HepG2 (cell line): ENCODE data around the gene F13B. TPM values are rescaled to one million over a fixed set of nuclear protein-coding genes. Genes with fewer than 3 reads are reported as not detected.

Experiments
- ATAC-seq: fragments of 200-7000 bp; cut with Tn5 transposase; 3 replicates; pipeline ENCODE4 v1.9.1; 2020; ENCODE audit warnings: mild to moderate bottlenecking, moderate library complexity
- BruUV-seq: library from RNA; stranded (reverse); fragments of 400-500 nt; replicated peaks from 2 replicates; lab custom pipeline; 2021; lab: Mats Ljungman, UMichigan
- CTCF ChIA-PET: fragments of 300-600 bp; formaldehyde crosslinking; extraction: SDS; loops from one replicate; lab custom pipeline; 2021; ENCODE audit warnings: low total read pairs, inconsistent platforms, low intra/inter-chr PET ratio; lab: Yijun Ruan, JAX
- POLR2A ChIA-PET: fragments of 350-600 bp; sonication (Branson Sonifier 250); formaldehyde crosslinking; loops from one replicate; lab custom pipeline; 2020; ENCODE audit warnings: antibody characterized with exemption, inconsistent platforms; lab: Yijun Ruan, JAX
- DNase-seq: peaks from one replicate; pipeline ENCODE4 v3.0.0-alpha.2; 2015; ENCODE audit warnings: low spot score
- FAIRE-seq: peaks from 3 replicates; lab custom pipeline; 2011; peaks lifted over from hg19 to GRCh38; lab: Jason Lieb, UNC
- H2AFZ ChIP-seq: one replicate; pipeline ENCODE4 v1.6.1; 2011; ENCODE audit warnings: low read length, inconsistent platforms
- H3K27ac ChIP-seq: fragments of 300-600 bp; 3 replicates; pipeline ENCODE4 v1.8.0; 2011; ENCODE audit warnings: mixed run types, mild to moderate bottlenecking, mixed read lengths, low read length, inconsistent platforms; ENCODE audit not compliant: insufficient read depth; ENCODE audit errors: extremely low read length
- H3K27me3 ChIP-seq, 2 experiments: fragments of 200-600 bp in 1 of 2; 2 replicates in 1 of 2; 3 replicates in 1 of 2; pipeline versions ENCODE4 v1.6.0 to v1.8.0; 2011; ENCODE audit warnings: low read length in 2 of 2, mild to moderate bottlenecking in 2 of 2, moderate library complexity in 2 of 2, inconsistent platforms in 1 of 2; ENCODE audit not compliant: insufficient read depth in 2 of 2, control insufficient read depth in 1 of 2
- H3K36me3 ChIP-seq, 2 experiments: fragments of 200-600 bp in 1 of 2; replicated peaks in 1 of 2; 2 replicates in 1 of 2; 3 replicates in 1 of 2; pipeline versions ENCODE4 v1.5.1 to v1.8.0; 2011; ENCODE audit warnings: low read length in 2 of 2, inconsistent platforms in 1 of 2; ENCODE audit not compliant: insufficient read depth in 2 of 2, control insufficient read depth in 1 of 2
- H3K4me1 ChIP-seq: 2 replicates; pipeline ENCODE4 v1.5.1; 2012; ENCODE audit warnings: low read length, inconsistent platforms; ENCODE audit not compliant: insufficient read depth
- H3K4me2 ChIP-seq: 2 replicates; pipeline ENCODE4 v1.6.0; 2011; ENCODE audit warnings: low read depth, low read length, inconsistent platforms
- H3K4me3 ChIP-seq, 3 experiments: fragments of 200-600 bp in 1 of 3; sonication (generic), shearing (Covaris generic) in 1 of 3; replicated peaks in 1 of 3; 2 replicates each; pipeline ENCODE4 v1.5.1; 2011 to 2016; ENCODE audit warnings: low read length in 3 of 3, inconsistent platforms in 2 of 3, low read depth in 2 of 3, mild to moderate bottlenecking in 2 of 3, control low read depth in 1 of 3, mixed read lengths in 1 of 3; ENCODE audit not compliant: insufficient read depth in 1 of 3
- H3K79me2 ChIP-seq: one replicate; pipeline ENCODE4 v1.6.1; 2011; ENCODE audit warnings: low read length, inconsistent platforms; ENCODE audit not compliant: insufficient read depth
- H3K9ac ChIP-seq: 2 replicates; pipeline ENCODE4 v1.6.0; 2011; ENCODE audit warnings: mild to moderate bottlenecking, low read depth, low read length, inconsistent platforms; ENCODE audit not compliant: insufficient read depth
- H3K9me3 ChIP-seq: 2 replicates; pipeline ENCODE4 v1.5.1; 2012; ENCODE audit warnings: mild to moderate bottlenecking, low read length
- H4K20me1 ChIP-seq: 2 replicates; pipeline ENCODE4 v1.6.0; 2011; ENCODE audit warnings: inconsistent platforms, mild to moderate bottlenecking, low read length, moderate library complexity; ENCODE audit not compliant: insufficient read depth
- HINFP ChIP-seq: sonication (generic); formaldehyde crosslinking; IDR thresholded peaks from 2 replicates; pipeline ENCODE4 v1.4.0; 2020; ENCODE audit warnings: low read depth, mild to moderate bottlenecking, missing genetic modification reagents
- JUND ChIP-seq: sonication (generic); formaldehyde crosslinking; IDR thresholded peaks from 2 replicates; pipeline ENCODE4 v1.8.0; 2022; ENCODE audit warnings: mild to moderate bottlenecking, missing genetic modification reagents
- MTF2 ChIP-seq: sonication (generic); formaldehyde crosslinking; IDR thresholded peaks from 2 replicates; pipeline ENCODE4 v1.5.0; 2020; ENCODE audit warnings: missing genetic modification reagents, borderline replicate concordance
- NFYC ChIP-seq: IDR thresholded peaks from 2 replicates; pipeline ENCODE4 v1.6.1; 2016; ENCODE audit warnings: missing genetic modification reagents, missing compliant biosample characterization
- POLR2AphosphoS2 ChIP-seq: IDR thresholded peaks from 2 replicates; pipeline ENCODE4 v1.6.1; 2011; ENCODE audit warnings: low read depth, low read length, improper control_type of control experiment
- TAF1 ChIP-seq: sonication (generic); formaldehyde crosslinking; IDR thresholded peaks from 2 replicates; pipeline ENCODE4 v1.4.0; 2020; ENCODE audit warnings: missing genetic modification reagents
- TRAFD1 ChIP-seq: sonication (generic); formaldehyde crosslinking; IDR thresholded peaks from 2 replicates; pipeline ENCODE4 v1.5.1; 2020; ENCODE audit warnings: missing genetic modification reagents, mild to moderate bottlenecking, borderline replicate concordance
- WIZ ChIP-seq: sonication (generic); formaldehyde crosslinking; IDR thresholded peaks from 2 replicates; pipeline ENCODE4 v1.5.1; 2020; ENCODE audit warnings: mild to moderate bottlenecking, missing genetic modification reagents
- ZBTB7B ChIP-seq: sonication (generic); formaldehyde crosslinking; IDR thresholded peaks from 2 replicates; pipeline ENCODE4 v1.4.0; 2020; ENCODE audit warnings: missing genetic modification reagents
- ZMYM4 ChIP-seq: sonication (generic); formaldehyde crosslinking; IDR thresholded peaks from 2 replicates; pipeline ENCODE4 v1.8.1; 2023; ENCODE audit warnings: mild to moderate bottlenecking, missing genetic modification reagents
- ZNF282 ChIP-seq: fragments of 450-650 bp; IDR thresholded peaks from 2 replicates; pipeline ENCODE4 v1.6.1; 2018; ENCODE audit not compliant: partially characterized antibody
- ZNF335 ChIP-seq: sonication (generic); formaldehyde crosslinking; IDR thresholded peaks from 2 replicates; pipeline ENCODE4 v1.4.0; 2020; ENCODE audit warnings: missing genetic modification reagents
- ZNF883 ChIP-seq: sonication (generic); formaldehyde crosslinking; IDR thresholded peaks from 2 replicates; pipeline ENCODE4 v1.5.1; 2020; ENCODE audit warnings: mild to moderate bottlenecking, missing genetic modification reagents; ENCODE audit errors: not compliant biosample characterization
- WGBS: methylation state at CpG from one replicate; pipeline ENCODE4 v1.1.6; 2017; ENCODE audit warnings: low lambda C conversion rate; 5-methylcytosine and 5-hydroxymethylcytosine counted together
- in situ Hi-C: cut with HindIII; loops from 2 replicates; pipeline ENCODE4 v1.10.0; 2017; ENCODE audit warnings: low pct_unique_long_range_greater_than_20kb; ENCODE audit not compliant: extremely low pct_ligation_motif_present
- intact Hi-C: fragments of 100-400 bp; cut with micrococcal nuclease; formaldehyde crosslinking; loops from one replicate; pipeline ENCODE4 v1.10.0; 2022; ENCODE audit not compliant: unreplicated experiment
- polyA plus RNA-seq, 8 experiments: library from polyadenylated mRNA; depleted of rRNA in 3 of 8; stranded (reverse) in 7 of 8; unstranded in 1 of 8; fragments of >200 nt; fragmentation: Illumina TruSeq in 4 of 8; extraction: Trizol in 4 of 8; gene quantifications; 2 replicates each; pipeline versions ENCODE4 v1.2.1 to v1.2.3, GENCODE V29; 2011 to 2016; ENCODE audit warnings: low read depth in 4 of 8, missing spikeins in 1 of 8, mixed read lengths in 1 of 8; ENCODE audit not compliant: insufficient read depth in 1 of 8
- total RNA-seq, 5 experiments: library from RNA; depleted of rRNA; stranded (reverse); fragments of >200 nt; fragmentation: Illumina TruSeq; extraction: Trizol; gene quantifications; 2 replicates each; pipeline ENCODE4 v1.2.3, GENCODE V29; 2016; ENCODE audit warnings: low read depth in 1 of 5

F13B gene
- total and polyA plus RNA-seq, 2 of the 13 experiments (the other 11 are each of a cell fraction or from before 2014, with no cell fraction given) = 0.41 to 2.7 TPM

GRCh38 chr1:197011614-197012013, 55.4 kb downstream of the F13B start:
- no peak for FAIRE-seq
- H3K4me1 ChIP-seq = no peaks in the 10 kb centered on the region
- no peaks in the 10 kb centered on the region for H3K27me3 ChIP-seq
- no peak for DNase-seq
- TF ChIP-seq TAF1 (no peak), MTF2 (CRISPR knock-in tag) (no peak), HINFP (no peak), NFYC (CRISPR knock-in tag) (no peak), JUND (CRISPR knock-in tag) (no peak), ZMYM4 (CRISPR knock-in tag) (no peak)
- H3K36me3 ChIP-seq = no peaks in the 10 kb centered on the region
- H3K9me3 ChIP-seq = no peaks in the 10 kb centered on the region
- no peak overlapping the region for H3K4me2 ChIP-seq
- no peak for ATAC-seq
- no peaks in the 10 kb centered on the region for H3K79me2 ChIP-seq
- CTCF ChIA-PET = no interaction called here
- H3K4me3 ChIP-seq = no peak overlapping the region
- WGBS = 9% methylated on average over 1 of the region's 1 CpG
- no peak overlapping the region for H3K27ac ChIP-seq
- in situ Hi-C loops (no loop called here), intact Hi-C loops (no loop called here)
- BruUV-seq = no TSS peak
- no peak overlapping the region for H3K9ac ChIP-seq
- no peak overlapping the region for H2AFZ ChIP-seq
- H4K20me1 ChIP-seq = no peaks in the 10 kb centered on the region
- POLR2A ChIA-PET = no interaction called here

GRCh38 chr1:197008861-197009260, 58.2 kb downstream of the F13B start:
- CTCF ChIA-PET = no interaction called here
- no peak for TF ChIP-seq ZNF335
- no peak for TF ChIP-seq POLR2AphosphoS2
- TF ChIP-seq ZNF883 (CRISPR knock-in tag) = no peak
- TF ChIP-seq ZBTB7B (CRISPR knock-in tag) = no peak
- no peak for TF ChIP-seq WIZ (CRISPR knock-in tag)
- TF ChIP-seq ZNF282 = no peak
- no peak for TF ChIP-seq TRAFD1
- TF ChIP-seq, all 625 proteins: peak for 0
- FAIRE-seq = no peak
- Histone ChIP-seq H3K27ac (no peak overlapping the region), H3K79me2 (no peaks in the 10 kb centered on the region), H3K36me3 (no peaks in the 10 kb centered on the region), H3K9me3 (no peaks in the 10 kb centered on the region), H3K9ac (no peak overlapping the region), H2AFZ (no peak overlapping the region), H4K20me1 (no peaks in the 10 kb centered on the region), H3K27me3 (no peaks in the 10 kb centered on the region), H3K4me3 (no peak overlapping the region), H3K4me2 (no peak overlapping the region), H3K4me1 (no peaks in the 10 kb centered on the region)
- POLR2A ChIA-PET = no interaction called here
- intact Hi-C loops = no loop called here
- WGBS = 24% methylated on average over 6 of the region's 6 CpGs
- no TSS peak for BruUV-seq
- in situ Hi-C loops = no loop called here
- no peak for ATAC-seq
- DNase-seq = no peak
